OCI-LY1 (cell line): ENCODE measurements around the gene DNASE1L2.
"Not testable (repeated sequence)": the region's sequence is repeated elsewhere in the genome, so short reads cannot be mapped to it uniquely, and the experiment has no call there.

Experiments
- H2AFZ ChIP-seq: fragments of 200-600 bp; sonication (generic), shearing (Covaris generic); 2 replicates; pipeline ENCODE4 v1.6.0; 2014; ENCODE audit warnings: antibody characterized with exemption, mild to moderate bottlenecking, low read length
- H3F3A ChIP-seq: fragments of 200-600 bp; sonication (generic), shearing (Covaris generic); 2 replicates; pipeline ENCODE4 v1.6.0; 2014; ENCODE audit warnings: mild to moderate bottlenecking, antibody characterized with exemption, low read length, moderate library complexity; ENCODE audit not compliant: insufficient read depth
- H3K27ac ChIP-seq: fragments of 200-600 bp; sonication (generic); 2 replicates; pipeline ENCODE4 v1.5.1; 2014; ENCODE audit warnings: low read length, mixed run types, mild to moderate bottlenecking, low read depth; ENCODE audit not compliant: poor library complexity, severe bottlenecking
- H3K27me3 ChIP-seq: fragments of 200-600 bp; sonication (generic); 2 replicates; pipeline ENCODE4 v1.6.0; 2014; ENCODE audit warnings: antibody characterized with exemption, mild to moderate bottlenecking, low read length, moderate library complexity; ENCODE audit not compliant: insufficient read depth
- H3K36me3 ChIP-seq: fragments of 200-600 bp; sonication (generic); 2 replicates; pipeline ENCODE4 v1.6.1; 2014; ENCODE audit warnings: mild to moderate bottlenecking, antibody characterized with exemption, low read length, moderate library complexity, mixed read lengths; ENCODE audit not compliant: insufficient read depth
- H3K4me1 ChIP-seq: fragments of 200-600 bp; sonication (generic); 2 replicates; pipeline ENCODE4 v1.5.1; 2014; ENCODE audit warnings: mild to moderate bottlenecking, low read length, moderate library complexity; ENCODE audit not compliant: insufficient read depth, severe bottlenecking
- H3K4me2 ChIP-seq: fragments of 200-600 bp; sonication (generic), shearing (Covaris generic); 2 replicates; pipeline ENCODE4 v1.6.1; 2014; ENCODE audit warnings: low read length
- H3K4me3 ChIP-seq: fragments of 200-600 bp; sonication (generic); 2 replicates; pipeline ENCODE4 v1.5.1; 2014; ENCODE audit warnings: low read length, low read depth, mild to moderate bottlenecking, mixed read lengths; ENCODE audit not compliant: poor library complexity, severe bottlenecking
- H3K79me2 ChIP-seq: fragments of 200-600 bp; shearing (Covaris generic); 2 replicates; pipeline ENCODE4 v1.6.1; 2016; ENCODE audit warnings: mixed run types, low read length, mixed read lengths; ENCODE audit not compliant: insufficient read depth
- H3K9ac ChIP-seq: fragments of 200-600 bp; sonication (generic), shearing (Covaris generic); 2 replicates; pipeline ENCODE4 v1.6.1; 2014; ENCODE audit warnings: mild to moderate bottlenecking, low read length, mixed read lengths
- H3K9me2 ChIP-seq: fragments of 200-600 bp; sonication (generic), shearing (Covaris generic); 2 replicates; pipeline ENCODE4 v1.6.1; 2014; ENCODE audit warnings: low read depth, mild to moderate bottlenecking, low read length, mixed read lengths
- H3K9me3 ChIP-seq: fragments of 200-600 bp; shearing (Covaris generic); 2 replicates; pipeline ENCODE4 v1.6.1; 2014; ENCODE audit warnings: low read length, mixed read lengths
- H4K20me1 ChIP-seq: fragments of 200-600 bp; sonication (generic), shearing (Covaris generic); 2 replicates; pipeline ENCODE4 v1.6.0; 2016; ENCODE audit warnings: mild to moderate bottlenecking, low read length; ENCODE audit not compliant: insufficient read depth
- CTCF ChIP-seq: fragments of 200-600 bp; sonication (generic), shearing (Covaris generic); IDR thresholded peaks from 2 replicates; pipeline ENCODE4 v1.5.1; 2017; ENCODE audit warnings: mild to moderate bottlenecking, antibody characterized with exemption, low read length, moderate library complexity, mixed read lengths
- EZH2 ChIP-seq: fragments of 200-600 bp; sonication (generic), shearing (Covaris generic); IDR thresholded peaks from 2 replicates; pipeline ENCODE4 v1.8.0; 2017; ENCODE audit warnings: borderline replicate concordance, mixed run types, mild to moderate bottlenecking, antibody characterized with exemption, low read length, moderate library complexity, mixed read lengths

The DNASE1L2 gene

GRCh38 chr16:2199095-2199494, 37.1 kb upstream of the DNASE1L2 start:
- no peak overlapping the region for H3K9ac ChIP-seq

GRCh38 chr16:2199621-2200139, 36.6 kb upstream of the DNASE1L2 start:
- TF ChIP-seq CTCF = no peak
- no peak for TF ChIP-seq EZH2
- no peaks in the 10 kb centered on the region for H3K36me3 ChIP-seq
- H3K4me2 ChIP-seq = no peak overlapping the region

More at GRCh38 chr16:2199095-2199494, 37.1 kb upstream of the DNASE1L2 start:
- no peaks in the 10 kb centered on the region for H3K9me2 ChIP-seq
- peaks cover 31% of the 10 kb centered on the region; the same call in 1 of the 2 replicates for H3K27me3 ChIP-seq
- no peaks in the 10 kb centered on the region for H3K36me3 ChIP-seq
- H3K27ac ChIP-seq = no peak overlapping the region
- H3K79me2 ChIP-seq = no peaks in the 10 kb centered on the region
- H3K4me2 ChIP-seq = no peak overlapping the region
- H3F3A ChIP-seq = no peaks in the 10 kb centered on the region
- peaks cover 3% of the 10 kb centered on the region for H3K4me1 ChIP-seq
- no peak overlapping the region for H3K4me3 ChIP-seq
- H4K20me1 ChIP-seq = no peaks in the 10 kb centered on the region
- no peak for TF ChIP-seq CTCF
- no peak for TF ChIP-seq EZH2
- no peaks in the 10 kb centered on the region for H3K9me3 ChIP-seq
- no peak overlapping the region for H2AFZ ChIP-seq

GRCh38 chr16:2200313-2200712, 35.9 kb upstream of the DNASE1L2 start:
- no peaks in the 10 kb centered on the region for H4K20me1 ChIP-seq
- no peak overlapping the region for H3K4me2 ChIP-seq
- H3K9ac ChIP-seq = no peak overlapping the region
- TF ChIP-seq CTCF = no peak
- TF ChIP-seq EZH2 = no peak
- no peaks in the 10 kb centered on the region for H3K79me2 ChIP-seq
- no peaks in the 10 kb centered on the region for H3K9me2 ChIP-seq
- no peaks in the 10 kb centered on the region for H3K36me3 ChIP-seq
- no peaks in the 10 kb centered on the region for H3K9me3 ChIP-seq
- no peaks in the 10 kb centered on the region for H3F3A ChIP-seq
- H2AFZ ChIP-seq = no peak overlapping the region
- no peak overlapping the region for H3K27ac ChIP-seq
- H3K4me1 ChIP-seq = peaks cover 10% of the 10 kb centered on the region
- peaks cover 26% of the 10 kb centered on the region; the same call in 1 of the 2 replicates for H3K27me3 ChIP-seq
- H3K4me3 ChIP-seq = no peak overlapping the region

More at GRCh38 chr16:2199621-2200139, 36.6 kb upstream of the DNASE1L2 start:
- no peak overlapping the region for H2AFZ ChIP-seq
- no peak overlapping the region for H3K9ac ChIP-seq
- H3K79me2 ChIP-seq = no peaks in the 10 kb centered on the region
- H4K20me1 ChIP-seq = no peaks in the 10 kb centered on the region
- no peaks in the 10 kb centered on the region for H3F3A ChIP-seq
- H3K27me3 ChIP-seq = peaks cover 31% of the 10 kb centered on the region; the same call in 1 of the 2 replicates
- peaks cover 6% of the 10 kb centered on the region for H3K4me1 ChIP-seq
- H3K9me2 ChIP-seq = no peaks in the 10 kb centered on the region
- H3K27ac ChIP-seq = no peak overlapping the region
- H3K4me3 ChIP-seq = no peak overlapping the region
- H3K9me3 ChIP-seq = no peaks in the 10 kb centered on the region

- H3K27ac ChIP-seq, H4K20me1 ChIP-seq, H3K79me2 ChIP-seq, H3K4me3 ChIP-seq, H3K9me2 ChIP-seq, H2AFZ ChIP-seq, H3K4me2 ChIP-seq, H3F3A ChIP-seq, H3K9me3 ChIP-seq, H3K9ac ChIP-seq: not testable (repeated sequence)
- Histone ChIP-seq H3K4me1 (peaks cover 22% of the 10 kb centered on the region), H3K27me3 (peaks cover 12% of the 10 kb centered on the region; the same call in 1 of the 2 replicates), H3K36me3 (peaks cover 16% of the 10 kb centered on the region; the same call in 1 of the 2 replicates)
These were observed 33.0 kb upstream of the DNASE1L2 start for GRCh38 chr16:2203119-2203688.
